ENCODE measurements around the gene CHD8.
"Not testable (repeated sequence)": the region's sequence is repeated elsewhere in the genome, so short reads cannot be mapped to it uniquely, and the experiment has no call there.

The CHD8 gene

DNA sequence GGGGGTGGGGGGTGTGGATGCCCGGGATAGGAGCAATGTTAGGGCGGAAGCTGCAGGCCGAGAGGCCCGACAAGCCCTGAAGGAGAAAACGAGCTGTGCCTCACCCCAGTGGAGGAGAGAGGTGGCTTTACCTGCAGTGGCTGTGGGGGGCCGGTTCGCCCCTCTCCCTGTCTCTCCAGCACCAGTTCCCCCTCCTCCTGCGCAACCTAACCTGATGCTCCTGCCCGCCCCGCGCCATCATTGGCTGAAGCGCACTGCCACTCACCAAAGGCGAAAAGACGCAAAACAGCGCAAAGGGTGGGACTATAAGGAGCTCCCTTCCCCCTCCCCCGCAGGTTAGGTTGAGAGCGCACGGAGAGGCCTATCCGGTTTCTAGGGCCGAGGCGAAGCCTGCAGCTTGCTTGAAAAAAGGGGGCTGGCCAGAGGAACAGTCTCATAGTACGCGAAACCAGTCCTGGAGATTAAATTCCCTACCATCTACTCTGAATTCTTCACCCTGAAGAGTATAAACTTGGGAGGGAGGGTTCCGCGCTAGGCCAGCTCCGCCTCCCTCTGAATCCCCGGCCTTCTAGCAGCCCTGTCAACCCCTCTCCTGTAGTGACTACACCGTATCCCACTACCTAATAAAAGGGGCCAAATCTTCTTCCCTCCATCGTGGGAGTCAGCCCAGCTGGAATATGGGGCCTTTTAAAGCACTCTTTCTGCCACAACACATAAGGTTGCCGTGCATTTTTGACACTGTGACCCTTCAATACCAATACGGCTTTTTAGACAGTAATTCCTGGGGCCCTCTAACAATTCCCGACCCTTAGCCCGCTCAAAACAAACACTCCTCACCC lies 18.6 kb downstream of the CHD8 start:
- peak; percentile 99 for DNase-seq

DNA sequence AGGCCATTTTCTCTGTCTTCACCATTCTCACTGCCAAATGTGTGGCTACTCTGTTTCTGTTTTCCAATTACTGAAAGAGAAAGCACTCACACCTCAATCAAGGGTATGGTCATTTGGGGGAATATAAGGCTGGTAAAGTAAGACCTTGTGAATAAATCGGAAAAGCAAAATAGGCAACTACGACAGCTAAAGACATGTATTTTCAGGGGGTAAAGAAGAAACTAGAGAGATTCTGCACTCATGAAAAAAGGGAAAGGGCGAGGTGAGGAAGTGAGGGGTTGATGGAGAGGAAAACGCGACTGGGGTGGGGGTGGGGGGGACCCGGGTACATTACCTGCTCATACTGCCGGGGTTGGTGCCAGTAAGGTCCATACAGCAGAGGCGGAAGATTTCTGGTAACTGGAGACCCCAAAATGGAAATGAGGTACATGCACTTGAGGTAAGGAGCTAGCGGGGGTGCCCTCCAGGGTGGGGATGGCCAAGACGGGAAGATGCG lies 19.3 kb downstream of the CHD8 start:
- DNase-seq: peak; percentile 16

DNA sequence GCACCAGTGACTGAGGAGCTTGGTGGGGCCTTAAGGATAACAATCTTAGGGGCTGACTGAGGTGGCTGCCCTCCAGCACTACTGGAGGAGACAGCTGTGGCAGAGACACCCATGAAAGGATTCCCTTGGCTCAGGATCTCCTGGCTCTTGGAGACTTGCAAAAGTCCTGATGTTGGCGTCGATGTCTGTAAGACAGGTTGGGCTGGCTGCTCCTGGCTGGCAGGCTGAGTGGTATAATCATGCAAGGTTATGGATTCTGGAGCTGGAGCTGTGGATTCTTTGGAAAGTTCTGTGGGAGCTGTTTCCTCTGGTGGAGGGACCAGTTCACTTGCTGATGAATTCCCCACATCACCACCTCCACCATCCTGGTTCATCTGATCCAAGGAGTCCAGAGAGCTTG lies 24.8 kb downstream of the CHD8 start:
- DNase-seq: no peak

DNA sequence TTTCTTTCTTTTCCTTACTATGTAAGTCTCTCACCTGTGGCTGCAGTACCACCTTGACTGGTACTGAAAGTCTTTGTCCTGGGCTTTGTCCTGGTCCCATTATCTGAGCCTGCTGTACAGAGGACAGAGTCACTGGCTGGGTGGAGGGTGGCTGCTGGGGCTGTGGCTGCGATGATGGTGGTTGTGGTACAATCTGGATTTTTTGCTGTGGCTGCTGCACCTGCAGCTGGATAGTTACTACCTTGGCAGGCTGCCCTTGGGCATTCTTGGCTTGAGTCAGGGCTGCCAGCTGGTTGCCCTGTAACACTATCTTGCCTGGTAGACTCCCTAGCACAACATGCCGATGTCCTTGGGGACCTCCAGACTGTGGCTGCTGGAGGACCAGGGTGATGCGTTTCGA lies 27.0 kb downstream of the CHD8 start:
- DNase-seq: peak; percentile 89

DNA sequence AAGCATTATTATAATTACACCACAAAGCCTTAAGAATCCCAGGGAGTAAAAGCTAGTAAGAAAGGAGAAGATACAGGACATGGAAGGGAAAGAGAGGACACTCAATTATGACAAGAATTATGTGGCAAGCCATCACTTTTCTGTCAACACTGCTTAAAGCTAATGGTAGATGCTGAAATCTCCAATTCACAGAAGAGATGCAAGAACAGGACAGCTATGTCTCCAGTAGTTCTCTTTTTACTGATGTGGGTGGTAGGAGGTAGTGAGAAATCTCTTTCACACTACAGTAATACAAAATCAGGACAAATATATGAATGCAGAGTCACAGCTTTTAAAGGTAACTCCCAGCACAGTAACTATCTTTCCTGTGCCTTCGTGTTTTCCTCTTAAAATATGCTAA lies 29.2 kb downstream of the CHD8 start:
- DNase-seq: no peak

DNA sequence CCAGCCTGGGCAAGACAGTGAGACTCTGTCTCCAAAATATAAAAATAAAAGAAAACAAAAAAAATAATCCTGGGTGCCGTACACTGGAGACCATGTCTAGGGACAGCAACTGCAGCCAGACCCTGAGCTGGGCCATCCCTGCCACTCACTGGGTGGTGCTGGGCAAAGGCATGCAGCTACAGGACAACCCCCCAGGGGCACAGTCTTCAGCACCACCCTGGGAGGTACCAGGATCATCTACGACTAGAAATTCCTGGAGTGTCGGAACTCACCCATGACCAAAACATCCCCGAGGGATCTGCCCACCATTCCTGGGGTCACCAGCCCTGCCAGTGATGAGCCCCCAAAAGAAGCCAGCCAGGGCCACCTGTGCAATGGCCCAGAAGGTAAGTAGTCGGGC lies 36.4 kb downstream of the CHD8 start:
- DNase-seq: no peak

DNA sequence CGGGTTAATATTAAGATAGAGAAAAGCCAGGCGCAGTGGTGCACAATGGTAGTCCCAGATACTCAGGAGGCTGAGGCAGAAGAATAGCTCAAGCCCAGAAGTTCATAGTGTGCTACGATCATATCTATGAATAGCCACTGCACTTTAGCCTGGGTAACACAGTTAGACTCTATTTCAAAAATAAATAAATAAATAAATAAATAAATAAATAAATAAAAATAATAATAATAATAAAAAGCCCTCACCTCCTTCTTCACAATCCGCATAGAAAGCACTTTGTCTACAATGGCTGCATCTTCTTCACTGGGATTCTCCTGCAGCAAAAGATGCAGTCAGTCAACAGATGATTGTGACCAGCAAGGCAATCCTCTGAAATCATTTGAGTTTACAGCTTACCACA lies 40.6 kb downstream of the CHD8 start:
- DNase-seq: no peak

DNA sequence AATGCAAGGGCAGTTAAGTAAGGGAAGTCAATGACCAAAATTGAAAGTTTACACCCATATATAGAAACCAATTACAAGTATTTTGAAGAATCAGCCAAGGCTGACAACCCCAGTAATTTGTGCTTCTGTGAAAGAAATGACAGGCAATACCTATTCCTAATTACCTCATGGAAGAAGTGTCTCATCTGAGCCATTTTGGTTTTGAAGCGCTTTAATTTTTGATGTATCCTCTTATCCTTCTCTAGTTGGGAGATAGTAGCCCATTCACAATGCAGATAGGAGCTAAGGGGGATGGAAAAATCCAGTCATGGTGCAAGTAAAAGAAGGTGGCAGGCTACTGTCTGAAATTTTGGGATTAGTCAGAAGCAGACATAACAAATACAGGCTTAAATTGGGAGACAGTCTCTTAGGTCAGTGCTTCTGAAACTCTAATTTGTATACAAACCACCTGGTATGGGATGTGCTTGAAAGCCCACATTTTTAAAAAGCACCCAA lies 41.7 kb downstream of the CHD8 start:
- no peak for DNase-seq

DNA sequence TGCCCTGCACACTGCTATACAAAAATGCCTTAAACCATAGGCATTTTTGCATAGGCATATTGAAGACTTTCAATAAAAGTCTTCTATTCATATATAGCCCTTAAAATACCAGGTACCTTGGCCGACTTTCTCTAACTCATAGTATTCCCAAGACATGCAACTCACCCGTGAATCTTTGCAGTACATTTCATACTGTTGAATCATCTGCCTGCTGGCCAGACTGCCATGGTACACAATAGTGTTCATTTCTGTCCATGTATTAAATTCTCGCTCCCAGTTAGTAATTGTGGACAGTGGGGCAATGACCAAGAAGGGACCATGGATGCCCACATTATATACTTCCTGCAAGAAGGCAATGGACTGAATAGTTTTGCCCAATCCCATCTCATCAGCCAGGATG lies 47.8 kb downstream of the CHD8 start:
- no peak for DNase-seq

DNA sequence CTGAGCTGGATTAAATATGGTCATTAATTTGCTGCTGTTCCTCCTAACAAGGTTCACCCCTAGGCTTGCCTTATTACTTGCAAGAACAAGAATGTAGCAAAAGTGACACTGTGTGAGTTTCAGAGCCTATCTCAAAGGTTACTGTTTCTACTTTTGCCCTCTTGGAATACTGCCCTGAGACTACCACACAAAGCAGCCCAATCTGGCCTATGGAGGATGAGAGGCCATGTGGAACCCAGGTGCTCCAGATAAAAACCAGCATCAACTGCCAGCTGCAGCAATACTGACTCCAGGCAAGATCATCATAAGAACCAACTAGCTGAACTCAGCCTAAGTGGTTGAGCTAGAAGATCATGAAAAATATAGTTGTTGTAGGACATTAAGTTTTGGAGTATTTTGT lies 49.7 kb downstream of the CHD8 start:
- DNase-seq: no peak

DNA sequence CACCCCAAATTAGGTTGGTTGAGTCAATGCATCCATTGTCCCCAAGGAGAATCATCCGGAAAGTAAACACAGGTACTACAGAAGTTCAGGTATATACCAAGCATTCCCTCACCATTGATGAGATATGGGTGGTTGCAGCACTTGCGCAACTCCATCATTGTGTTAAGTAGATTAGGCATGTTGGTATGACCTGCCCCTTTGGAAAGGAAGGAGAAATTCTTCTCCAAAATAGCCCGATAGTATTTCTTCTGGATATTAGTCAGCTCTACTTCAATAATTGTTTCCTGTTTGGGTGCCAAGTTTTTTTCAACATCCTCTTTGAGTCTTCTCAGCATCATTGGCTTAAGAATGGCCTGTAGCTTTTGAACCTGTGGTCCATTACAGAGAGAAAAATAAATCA lies 50.8 kb downstream of the CHD8 start:
- DNase-seq: no peak

DNA sequence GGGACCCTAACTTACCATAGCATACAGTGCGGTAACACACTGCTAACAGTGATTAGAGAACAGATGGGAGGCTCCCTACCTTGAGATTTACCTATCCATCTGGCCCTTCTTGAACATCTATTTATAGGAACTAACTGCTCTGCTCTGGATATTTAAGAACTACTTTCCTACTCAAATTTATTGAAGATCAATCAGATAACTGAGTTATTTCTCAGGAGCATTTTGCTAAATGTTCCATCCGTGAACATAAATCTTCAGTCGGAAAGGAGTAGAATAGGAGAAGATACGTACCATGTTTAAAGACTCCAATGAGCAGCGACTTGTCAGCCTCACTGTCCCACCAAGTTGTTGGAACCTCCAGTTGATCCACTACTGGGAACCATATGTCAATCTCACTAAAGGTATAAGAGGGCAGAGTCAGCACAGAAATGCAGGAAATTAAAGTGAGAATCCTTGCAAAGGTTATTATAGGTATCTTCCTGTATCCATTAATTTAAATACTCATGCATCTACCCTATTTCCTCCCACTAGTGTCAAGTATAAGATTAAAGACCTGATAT lies 56.5 kb downstream of the CHD8 start:
- DNase-seq: no peak

DNA sequence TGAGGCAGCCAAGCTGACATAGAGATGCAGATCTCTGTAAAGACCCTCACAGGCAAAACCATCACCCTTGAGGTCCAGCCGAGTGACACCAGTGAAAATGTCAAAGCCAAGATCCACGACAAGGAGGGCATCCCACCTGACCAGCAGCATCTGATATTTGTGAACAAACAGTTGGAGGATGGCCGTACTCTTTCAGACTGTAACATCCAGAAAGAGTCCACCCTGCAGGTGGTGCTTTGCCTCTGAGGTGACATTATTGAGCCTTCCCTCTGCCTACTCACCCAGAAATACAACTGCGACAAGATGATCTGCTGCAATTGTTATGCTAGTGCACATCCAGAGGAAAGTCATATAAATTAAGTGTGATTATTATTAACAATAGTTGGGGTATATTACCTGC lies 57.0 kb downstream of the CHD8 start:
- DNase-seq: no peak

DNA sequence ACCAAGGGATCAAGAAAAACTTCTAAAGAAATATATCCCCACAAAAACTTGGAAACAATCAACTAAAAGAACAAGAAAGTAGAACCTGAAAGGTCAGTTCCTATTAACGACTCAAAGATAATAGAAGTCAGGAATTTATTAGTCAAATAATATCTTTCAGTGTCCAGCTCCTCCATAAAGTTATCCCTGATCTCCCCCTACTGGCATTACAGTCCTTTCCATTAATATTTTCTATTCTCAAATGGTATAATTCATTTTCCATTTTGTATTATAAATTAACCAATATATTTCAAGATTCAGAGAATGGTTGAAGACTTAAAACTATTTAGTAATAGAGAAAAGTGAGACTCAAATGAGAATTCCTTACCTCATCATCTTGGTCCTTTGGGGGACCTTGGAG lies 60.5 kb downstream of the CHD8 start:
- no peak for DNase-seq

DNA sequence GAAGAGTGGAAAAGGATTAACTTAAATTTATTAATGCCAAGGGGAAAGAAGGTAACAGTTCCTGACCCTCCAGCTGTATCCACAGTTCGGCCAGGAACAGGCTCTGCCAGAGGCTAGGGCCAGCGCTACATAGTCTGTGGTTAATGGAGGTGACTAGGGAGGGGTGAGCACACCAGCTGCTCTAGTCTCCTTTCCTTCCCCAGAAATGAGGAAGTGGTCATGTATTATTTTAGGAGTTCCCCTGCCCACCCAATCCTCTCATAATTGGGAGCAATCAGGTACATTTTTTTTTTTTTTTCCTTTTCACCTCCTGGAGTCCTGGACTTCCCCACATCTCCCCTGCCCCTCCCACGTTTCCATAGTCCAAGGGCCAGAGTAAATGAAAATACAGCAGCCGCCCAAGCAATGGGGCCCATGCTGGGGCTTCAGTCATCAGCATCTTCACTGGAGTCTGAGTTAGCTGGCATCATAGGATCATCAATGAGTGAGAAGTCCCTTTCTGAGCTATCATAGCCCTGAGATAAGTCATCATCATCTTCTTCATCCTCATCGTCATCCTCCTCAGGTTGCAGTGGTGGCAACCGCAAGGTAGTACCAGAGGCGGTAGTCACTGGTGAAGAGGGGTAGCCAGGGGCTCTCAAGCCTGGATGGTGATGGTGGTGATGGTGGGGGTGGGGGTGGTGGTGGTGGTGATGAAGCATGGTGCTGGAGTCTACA lies 70.6 kb downstream of the CHD8 start:
- DNase-seq: no peak

DNA sequence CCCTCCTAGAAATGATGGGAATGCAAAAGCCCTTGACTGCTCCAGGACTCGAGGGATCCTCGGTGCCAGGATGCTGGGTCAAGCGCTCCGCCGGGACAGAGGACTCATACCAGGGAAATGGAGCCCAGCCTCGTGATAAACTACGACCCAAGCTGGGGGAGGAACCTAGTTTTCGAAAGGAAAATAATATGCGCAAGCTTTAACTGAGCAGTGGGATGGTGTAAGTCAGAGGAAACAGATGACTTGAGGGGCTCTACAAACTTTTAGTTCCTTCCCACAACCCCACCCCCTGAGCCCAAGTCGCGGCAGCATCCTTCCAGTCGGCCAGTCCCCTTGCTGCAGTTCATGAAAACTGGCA lies 71.5 kb downstream of the CHD8 start:
- peak; percentile 29 for DNase-seq

DNA sequence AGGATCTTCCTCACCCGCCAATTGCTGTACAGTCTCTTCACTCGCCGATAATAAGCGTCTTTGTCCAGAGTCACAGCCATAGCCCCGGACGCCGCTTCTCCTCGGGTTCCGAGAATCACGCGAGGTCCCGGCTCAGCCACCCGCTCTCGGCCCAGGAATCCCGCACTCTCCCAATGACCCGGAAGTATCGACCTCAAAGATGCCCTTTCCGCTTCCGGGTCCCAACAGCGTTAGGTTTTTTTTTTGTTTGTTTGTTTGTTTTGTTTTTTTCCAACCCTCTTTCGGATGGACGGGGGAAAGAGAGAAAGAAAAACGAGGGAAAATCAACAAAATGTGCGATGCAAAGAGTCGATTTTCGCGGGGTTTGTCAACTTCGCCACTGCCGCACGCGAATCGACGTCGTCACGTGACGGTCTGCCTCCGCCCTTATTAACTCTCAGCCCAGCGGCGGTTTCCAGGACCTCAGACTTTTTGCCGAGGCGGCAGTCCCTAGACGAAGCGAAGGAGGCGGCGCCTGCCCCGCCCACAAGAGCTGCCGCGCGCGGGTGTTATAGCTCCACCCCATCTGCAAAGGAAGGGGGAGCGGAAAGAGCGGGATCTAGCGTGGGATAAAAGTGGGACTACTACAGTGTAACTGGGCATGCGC lies 72.0 kb downstream of the CHD8 start, which contains the start of gene SUPT16H:
Gene SUPT16H, minus strand, starts transcription at position 172 of the 646 bp plus-strand sequence. Its CDS starts 92 bp downstream, at position 80.
- peak; percentile 98 for DNase-seq

DNA sequence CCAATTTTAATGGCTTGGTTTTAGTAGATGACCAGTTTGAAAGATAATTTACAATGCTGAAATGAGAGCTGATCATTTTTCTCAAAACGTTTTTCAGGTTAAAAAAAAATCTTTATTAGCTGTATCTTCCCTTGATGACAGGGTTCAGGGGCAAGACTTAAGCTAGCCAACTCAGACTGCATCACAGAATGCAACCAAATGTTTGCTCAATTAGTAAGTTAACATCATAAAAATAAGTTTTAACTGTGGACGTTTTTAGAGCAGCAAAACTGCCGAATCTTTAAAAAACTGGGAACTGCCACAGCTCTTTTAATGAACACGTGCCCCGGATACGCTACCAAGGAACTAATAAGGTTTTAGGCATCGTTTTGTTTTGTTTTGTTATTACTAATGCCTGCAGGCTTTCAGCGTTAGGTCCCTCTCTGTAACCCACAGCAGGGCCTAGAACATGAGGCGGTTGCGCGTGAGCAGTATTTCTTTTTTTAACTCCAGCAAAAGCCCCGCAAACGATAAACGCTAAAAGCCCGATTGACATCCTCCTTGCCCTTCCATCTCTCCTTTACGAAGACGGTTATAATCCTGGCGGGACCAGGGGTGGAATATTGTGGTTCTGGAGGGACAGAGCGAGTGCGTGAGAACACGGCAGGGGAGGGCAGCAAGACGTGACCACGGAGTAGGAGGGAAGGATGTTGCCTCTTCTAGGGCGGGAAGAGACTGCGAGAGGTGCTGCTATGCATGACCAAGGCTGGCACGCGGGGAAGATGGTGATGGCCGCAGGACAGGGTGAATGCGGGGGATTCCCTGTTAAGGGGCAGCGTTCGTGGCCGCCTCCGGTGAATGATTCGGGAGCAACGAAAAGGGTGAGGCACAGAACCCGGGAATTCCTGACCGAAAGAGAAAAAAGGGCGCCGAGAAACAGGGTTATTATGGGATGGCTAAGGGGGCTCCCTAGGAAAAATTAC lies 72.8 kb downstream of the CHD8 start:
- DNase-seq: peak; percentile 56

DNA sequence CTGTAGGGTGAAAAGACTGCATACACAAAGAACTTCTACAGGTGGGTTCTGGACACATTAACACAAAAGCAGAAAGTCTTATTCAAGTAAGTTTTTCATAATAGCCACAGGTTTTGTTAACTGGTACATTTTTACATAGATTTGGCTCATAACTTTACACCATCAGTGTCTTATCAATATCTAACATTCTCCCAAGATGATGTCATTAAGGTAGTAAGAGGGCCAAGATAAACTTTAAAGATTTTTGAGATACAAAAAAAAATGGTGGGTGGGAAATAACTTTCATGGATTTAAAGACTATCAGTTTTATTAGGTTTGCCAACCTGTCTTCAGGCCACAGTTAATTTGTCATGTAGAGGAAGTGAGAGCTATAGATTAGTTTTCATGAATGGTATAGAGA lies 73.8 kb downstream of the CHD8 start:
- no peak for DNase-seq

DNA sequence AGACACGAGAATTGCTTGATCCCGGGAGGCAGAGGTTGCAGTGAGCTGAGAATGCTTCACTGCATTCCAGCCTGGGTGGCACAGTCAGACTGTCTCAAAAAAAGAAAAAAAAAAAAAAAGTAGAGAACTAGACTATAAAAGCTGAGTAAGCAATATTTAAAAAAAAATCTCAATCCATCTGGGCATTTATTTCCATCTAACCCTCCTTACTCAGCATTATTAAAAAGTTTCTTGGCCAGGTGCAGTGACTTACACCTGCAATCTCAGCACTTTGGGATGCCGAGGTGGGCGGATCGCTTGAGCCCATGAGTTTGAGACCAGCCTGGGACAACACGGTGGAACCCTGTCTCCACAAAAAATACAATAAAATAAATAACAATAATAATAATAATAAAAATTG lies 76.6 kb downstream of the CHD8 start:
- DNase-seq: no peak

DNA sequence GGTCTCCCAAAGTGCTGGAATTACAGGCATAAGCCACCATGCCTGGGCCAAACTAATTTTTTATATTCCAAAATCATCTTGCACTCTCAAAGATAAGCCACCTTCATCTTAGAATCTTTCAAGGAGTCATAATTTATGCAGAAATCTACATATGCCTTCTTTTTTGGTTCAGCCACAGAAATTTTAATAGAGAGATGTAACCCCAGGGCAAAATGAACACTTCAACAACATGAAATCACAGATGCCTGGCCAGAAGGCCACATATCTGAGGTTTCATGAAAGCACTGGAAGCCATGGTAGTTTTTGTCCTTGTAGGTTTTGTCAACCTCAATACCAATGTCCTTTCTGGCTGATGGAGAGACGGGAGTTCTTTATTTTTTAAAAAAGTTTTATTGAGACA lies 81.9 kb downstream of the CHD8 start:
- no peak for DNase-seq

DNA sequence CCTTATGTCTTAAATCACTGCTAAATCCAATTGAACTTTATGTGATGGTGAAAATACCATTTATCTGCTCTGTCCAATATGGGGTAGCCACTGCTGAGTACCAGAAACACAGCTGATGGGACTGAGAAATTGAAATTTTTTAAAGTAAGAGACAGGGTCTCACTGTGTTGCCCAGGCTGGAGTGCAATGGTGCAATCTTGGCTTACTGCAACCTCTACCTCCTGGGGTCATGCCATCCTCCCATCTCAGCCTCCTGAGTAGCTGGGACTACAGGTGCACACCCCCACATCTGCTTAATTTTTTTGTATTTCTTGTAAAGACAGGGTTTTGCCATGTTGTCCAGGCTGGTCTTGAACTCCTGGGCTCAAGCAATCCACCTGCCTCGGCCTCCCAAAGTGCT lies 83.1 kb downstream of the CHD8 start:
- not testable (repeated sequence) for DNase-seq

Measured in NCI-H1105 (cell line).